ENCODE measurements around the gene SH3PXD2A. TPM values are rescaled to one million over a fixed set of nuclear protein-coding genes. Genes with fewer than 3 reads are reported as not detected.

SH3PXD2A gene
- total RNA-seq, 4 donors from 2014 or later: 12.1 to 68.5 (median 21.7) TPM

DNA sequence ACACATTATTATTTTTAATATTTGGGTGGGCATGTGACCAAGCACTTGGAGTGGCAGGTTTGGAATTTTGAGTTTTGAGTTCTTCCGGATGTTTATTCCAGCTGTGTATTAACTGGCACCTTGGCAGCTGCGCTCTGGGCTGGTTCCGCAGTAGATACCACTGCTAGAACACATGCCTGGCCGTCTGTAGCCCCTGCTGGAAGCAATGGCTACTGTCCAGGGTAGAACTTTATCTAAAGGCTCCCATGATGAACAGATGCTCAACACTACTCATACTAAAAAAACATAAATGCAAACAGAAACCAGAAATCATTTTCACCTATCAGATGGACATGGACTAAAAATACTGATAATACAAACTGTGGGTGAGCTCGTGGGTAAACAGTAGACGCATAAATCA lies 19.4 kb upstream of the SH3PXD2A start:
- no peak for TF ChIP-seq CTCF (IDR thresholded peaks at IDR 0.05)
- no peak overlapping the region for H3K4me3 ChIP-seq
- H3K36me3 ChIP-seq: peaks cover 0 to 24% (median 0%) of the 10 kb centered on the region in 3 donors
- H3K27me3 ChIP-seq: no peaks in the 10 kb centered on the region
- DNase-seq: no peak
- no peak overlapping the region for H3K27ac ChIP-seq
- H3K4me1 ChIP-seq: no peaks in the 10 kb centered on the region
- no peaks in the 10 kb centered on the region for H3K9me3 ChIP-seq

DNA sequence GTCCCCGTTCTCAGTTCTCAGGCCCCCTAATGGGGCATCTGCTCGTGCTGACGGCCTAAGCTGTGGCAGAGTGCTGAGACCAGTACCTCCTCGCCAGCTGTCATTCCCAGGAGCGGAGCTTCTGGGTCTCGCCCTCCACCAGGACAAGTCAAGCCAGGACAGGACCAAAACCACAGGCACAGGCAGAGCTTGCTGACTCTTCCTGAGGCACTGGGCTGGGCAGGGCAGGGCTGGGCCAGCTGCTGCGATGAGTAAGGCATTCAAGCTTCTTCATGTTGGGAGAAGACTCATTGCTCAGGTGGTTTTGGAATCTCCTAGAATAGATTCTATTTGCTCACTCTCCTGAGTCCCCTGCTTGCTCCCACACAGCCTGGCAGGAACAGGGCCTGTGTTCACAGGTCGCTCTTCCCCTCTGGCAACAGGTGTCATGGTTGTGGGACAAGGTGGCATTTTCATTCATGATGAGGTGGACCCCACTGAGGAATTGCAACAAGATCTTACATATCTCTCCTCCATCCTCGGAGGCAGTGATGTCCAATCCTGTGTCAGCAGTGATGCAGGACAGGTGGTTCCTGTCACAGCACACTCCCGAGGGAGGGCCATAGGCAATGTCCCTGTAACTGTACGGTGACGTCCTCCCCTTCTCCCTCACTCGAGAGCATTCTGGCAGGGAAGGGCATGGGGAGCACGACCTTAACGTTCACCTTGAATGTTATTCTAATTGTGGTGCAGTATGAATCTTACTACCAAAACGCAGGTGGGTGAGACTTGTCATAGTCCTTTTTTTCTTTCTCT lies 17.0 kb upstream of the SH3PXD2A start:
- Histone ChIP-seq H3K4me3 (no peak overlapping the region), H3K36me3 (peaks cover 0 to 8% (median 0%) of the 10 kb centered on the region in 3 donors), H3K27me3 (no peaks in the 10 kb centered on the region), H3K9me3 (no peaks in the 10 kb centered on the region), H3K4me1 (no peaks in the 10 kb centered on the region), H3K27ac (no peak overlapping the region)
- no peak for DNase-seq
- no peak for TF ChIP-seq CTCF (IDR thresholded peaks at IDR 0.05)
- no peak for TF ChIP-seq POLR2A (IDR thresholded peaks at IDR 0.05)

- no peak overlapping the region for H3K4me3 ChIP-seq
- H3K27me3 ChIP-seq: no peaks in the 10 kb centered on the region
- H3K9me3 ChIP-seq: no peaks in the 10 kb centered on the region
- no peak for DNase-seq
- H3K36me3 ChIP-seq: no peaks in the 10 kb centered on the region
- TF ChIP-seq CTCF (IDR thresholded peaks at IDR 0.05): no peak
- no peak for TF ChIP-seq POLR2A (IDR thresholded peaks at IDR 0.05)
- no peak overlapping the region for H3K27ac ChIP-seq
- no peaks in the 10 kb centered on the region for H3K4me1 ChIP-seq
Observed at GRCh38 chr10:103871006-103871405, 15.6 kb upstream of the SH3PXD2A start.

DNA sequence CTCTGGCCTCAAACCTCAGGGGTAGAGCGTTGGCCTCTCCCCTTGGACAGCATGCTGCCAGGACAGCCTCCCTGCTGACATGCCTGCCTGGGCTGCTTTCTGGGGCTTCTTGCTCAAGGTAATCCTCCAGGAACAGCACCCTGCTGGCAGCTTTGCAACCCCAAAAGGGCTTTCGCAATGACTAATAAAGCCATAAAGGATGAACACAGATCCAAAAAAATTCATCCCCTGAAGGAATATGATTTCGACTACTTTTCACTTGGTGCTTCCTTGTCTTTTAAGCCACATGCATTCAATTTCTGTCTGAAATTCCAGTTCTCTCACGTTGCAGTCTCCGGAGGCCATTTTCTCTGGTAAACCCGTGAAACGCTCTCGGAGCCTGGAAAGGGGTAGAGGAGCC lies 15.1 kb upstream of the SH3PXD2A start:
- DNase-seq: no peak
- no peak overlapping the region for H3K27ac ChIP-seq

GRCh38 chr10:103869336-103869735 lies 14.0 kb upstream of the SH3PXD2A start:
- H3K36me3 ChIP-seq: no peaks in the 10 kb centered on the region
- H3K27ac ChIP-seq: no peak overlapping the region
- no peak for TF ChIP-seq CTCF (IDR thresholded peaks at IDR 0.05)
- no peak for TF ChIP-seq POLR2A (IDR thresholded peaks at IDR 0.05)
- no peaks in the 10 kb centered on the region for H3K27me3 ChIP-seq
- peaks cover 0 to 3% (median 0%) of the 10 kb centered on the region in 4 donors for H3K9me3 ChIP-seq
- H3K4me3 ChIP-seq: no peak overlapping the region
- H3K4me1 ChIP-seq: no peaks in the 10 kb centered on the region
- DNase-seq: no peak

More for the DNA sequence above, 15.1 kb upstream of the SH3PXD2A start:
- TF ChIP-seq CTCF (IDR thresholded peaks at IDR 0.05) (no peak), POLR2A (IDR thresholded peaks at IDR 0.05) (no peak)
- no peaks in the 10 kb centered on the region for H3K27me3 ChIP-seq
- no peak overlapping the region for H3K4me3 ChIP-seq
- H3K36me3 ChIP-seq: no peaks in the 10 kb centered on the region
- no peaks in the 10 kb centered on the region for H3K9me3 ChIP-seq
- no peaks in the 10 kb centered on the region for H3K4me1 ChIP-seq

Data from Peyer's patch (tissue), 4 donors.